Right cardiac atrium (tissue), 5 donors: ENCODE measurements around the gene SCRN2. TPM values are rescaled to one million over a fixed set of nuclear protein-coding genes. Genes with fewer than 3 reads are reported as not detected.
A peak's percentile ranks its signal among the peaks of the same experiment; 100 is the strongest.

ENCODE experiments used
- ATAC-seq, 2 donors: fragments of 200-7000 bp; cut with Tn5 transposase; one replicate each; pipeline versions ENCODE4 v1.8.0 to v1.9.1; 2020; ENCODE audit warnings: moderate library complexity in 2 of 2, mild to moderate bottlenecking in 1 of 2
- DNase-seq, 3 donors: peaks; one replicate each; pipeline ENCODE4 v3.0.0-alpha.2; 2020
- H3K27ac ChIP-seq: one replicate; pipeline ENCODE4 v1.5.1; 2013; ENCODE audit warnings: mild to moderate bottlenecking, low read length, control low read depth, moderate library complexity
- H3K27me3 ChIP-seq: one replicate; pipeline ENCODE4 v1.6.1; 2013; ENCODE audit not compliant: control insufficient read depth, insufficient read depth
- H3K4me1 ChIP-seq: one replicate; pipeline ENCODE4 v1.6.1; 2013; ENCODE audit warnings: low read length; ENCODE audit not compliant: control insufficient read depth, insufficient read depth
- H3K4me3 ChIP-seq: one replicate; pipeline ENCODE4 v1.5.1; 2013; ENCODE audit warnings: low read length, control low read depth
- H3K9me3 ChIP-seq: one replicate; pipeline ENCODE4 v1.6.1; 2013; ENCODE audit warnings: low read length; ENCODE audit not compliant: control insufficient read depth
- WGBS: extraction: QIAGEN DNeasy Blood & Tissue Kit; methylation state at CpG from one replicate; pipeline ENCODE4 v1.1.7; 2013; 5-methylcytosine and 5-hydroxymethylcytosine counted together
- intact Hi-C, 4 donors: fragments of 100-400 bp; cut with DNase I; formaldehyde crosslinking; loops; one replicate each; pipeline versions ENCODE4 v1.11.0 to v1.14.0; 2022 to 2023
- polyA plus RNA-seq: library from polyadenylated mRNA; stranded (reverse); fragments of 200-250 nt; gene quantifications from one replicate; pipeline ENCODE4 v1.2.3, GENCODE V29; 2013
- total RNA-seq, 4 donors: library from RNA; stranded (reverse); fragmentation: NEBNext Ultra II Directional; extraction: Animal tissue kit (Norgen Biotek cat#: 25700); gene quantifications; one replicate each; pipeline ENCODE4 v1.2.1, GENCODE V29; 2021
- donor health status: healthy with polysubstance abuse.
- donor health status: DM: no; HTN: yes; CAD: no.
- donor health status: DM: no; HTN: no; CAD: no.
- donor health status: DM: no; HTN: yes; CAD: no; lungs with severe emphysema.
- donor health status: DM: yes; HTN: yes; CAD: no.

Gene SCRN2
- total and polyA plus RNA-seq, 5 donors, result 36.6 to 62.3 (median 43.4) TPM

DNA sequence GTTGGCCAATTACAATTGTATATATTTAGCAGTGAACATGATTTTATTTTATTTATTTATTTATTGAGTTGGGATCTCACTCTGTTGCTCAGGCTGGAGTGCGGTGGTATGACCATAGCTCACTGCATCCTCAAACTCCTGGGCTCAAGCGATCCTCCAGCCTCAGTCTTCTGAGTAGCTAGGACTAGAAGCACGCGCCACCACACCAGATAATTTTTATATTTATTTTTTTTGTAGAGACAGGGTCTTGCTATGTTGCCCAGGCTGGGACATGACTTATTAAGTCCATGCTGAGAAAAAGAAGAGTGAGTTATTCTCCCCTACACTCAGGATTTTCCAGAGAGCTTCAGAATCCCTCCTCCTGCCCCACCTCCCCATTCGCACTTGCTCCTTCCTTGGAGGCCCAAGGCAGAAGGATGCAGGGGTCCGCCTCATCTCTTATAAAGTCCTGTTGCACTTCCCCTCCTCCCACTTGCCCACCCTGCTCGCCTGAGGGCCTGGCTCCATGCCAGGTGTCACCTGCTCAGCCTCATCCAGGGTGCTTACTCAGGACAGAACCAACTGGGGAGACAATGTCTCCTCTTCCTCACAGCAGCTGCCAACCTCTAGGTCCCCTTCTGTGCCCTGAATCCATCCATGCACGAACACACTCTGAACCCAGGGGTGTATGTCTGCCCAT is 38.8 kb upstream of the SCRN2 start:
- H3K4me1 ChIP-seq, result no peaks in the 10 kb centered on the region
- DNase-seq (no peak), ATAC-seq (no peak)
- WGBS, result 83% methylated on average over 8 of the region's 8 CpGs
- no peak overlapping the region for H3K27ac ChIP-seq
- no peak overlapping the region for H3K4me3 ChIP-seq
- H3K27me3 ChIP-seq, result no peaks in the 10 kb centered on the region
- intact Hi-C loops, result no loop called here
- no peaks in the 10 kb centered on the region for H3K9me3 ChIP-seq

DNA sequence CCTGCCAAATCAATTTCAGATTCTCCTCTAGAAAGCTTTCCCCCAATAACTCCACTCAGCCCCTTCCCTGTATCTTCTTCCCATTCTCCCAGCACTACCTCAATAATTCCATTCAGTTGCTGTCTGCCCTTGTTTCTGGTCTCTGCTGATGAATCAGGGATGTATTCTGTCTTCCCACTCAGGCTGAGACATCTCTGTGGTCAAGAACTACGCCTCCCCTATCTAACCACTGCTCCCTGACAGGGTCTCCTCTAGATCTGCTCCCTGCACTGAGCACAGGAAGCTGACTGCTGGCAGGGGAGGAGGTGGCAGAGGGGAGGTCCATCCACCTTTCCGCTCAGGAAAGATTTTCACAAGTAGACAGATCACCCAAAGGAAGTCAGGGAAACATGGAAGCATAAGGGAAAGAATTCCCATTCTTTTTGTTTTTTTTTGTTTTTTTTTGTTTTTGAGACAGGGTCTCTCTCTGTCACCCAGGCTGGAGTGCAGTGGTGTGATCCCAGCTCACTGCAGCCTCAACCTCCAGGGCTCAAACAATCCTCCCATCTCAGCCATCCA is 38.0 kb upstream of the SCRN2 start:
- no peaks in the 10 kb centered on the region for H3K27me3 ChIP-seq
- WGBS, result 51% methylated on average over 2 of the region's 2 CpGs
- DNase-seq, result no peak
- no peak overlapping the region for H3K27ac ChIP-seq
- no peak for ATAC-seq
- H3K4me1 ChIP-seq, result no peaks in the 10 kb centered on the region
- H3K9me3 ChIP-seq, result no peaks in the 10 kb centered on the region
- H3K4me3 ChIP-seq, result no peak overlapping the region
- intact Hi-C loops, result no loop called here

DNA sequence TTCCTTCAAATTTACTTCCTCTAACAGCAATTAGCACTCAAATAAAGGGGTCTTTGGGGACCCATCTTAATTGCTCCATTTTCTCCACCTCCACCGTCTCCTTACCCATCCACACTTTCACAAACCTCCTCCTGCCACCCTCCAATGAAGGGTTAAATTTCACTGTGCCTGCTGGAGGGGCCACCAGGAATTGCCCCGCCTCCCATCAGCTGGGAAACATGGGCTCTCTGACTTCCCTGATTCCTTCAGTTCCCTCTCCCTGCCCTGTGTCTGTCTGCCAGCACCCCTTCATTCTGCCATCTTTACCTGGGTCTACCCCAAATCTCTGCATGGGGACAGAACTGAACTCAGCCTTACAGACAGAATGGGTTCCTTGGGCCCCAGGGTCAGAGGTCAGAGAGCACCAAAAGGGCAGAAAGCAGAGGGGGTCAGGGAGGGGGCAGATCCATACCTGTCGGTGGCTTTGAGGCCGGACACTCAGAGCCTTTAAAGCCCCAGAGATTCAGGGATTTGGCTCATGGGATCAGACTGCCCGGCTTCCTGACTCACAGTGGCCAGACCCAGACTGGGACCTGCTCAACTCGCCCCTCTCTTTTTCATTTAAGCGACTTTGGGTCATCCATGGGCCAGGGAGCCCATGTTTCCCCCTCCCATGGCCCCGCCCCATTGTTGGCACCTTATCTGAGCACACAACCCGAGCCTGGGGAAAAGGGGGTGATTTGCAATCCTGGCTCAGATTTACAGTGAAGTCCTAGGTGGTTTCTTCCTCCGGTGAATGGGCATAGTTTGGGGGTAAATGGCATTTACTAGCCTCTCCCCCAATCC is 37.3 kb upstream of the SCRN2 start:
- Histone ChIP-seq H3K27ac (no peak overlapping the region), H3K27me3 (no peaks in the 10 kb centered on the region), H3K4me1 (no peaks in the 10 kb centered on the region), H3K4me3 (no peak overlapping the region), H3K9me3 (no peaks in the 10 kb centered on the region)
- ATAC-seq, result no peak
- WGBS, result 53% methylated on average over 10 of the region's 10 CpGs
- intact Hi-C loops, result no loop called here
- no peak for DNase-seq

DNA sequence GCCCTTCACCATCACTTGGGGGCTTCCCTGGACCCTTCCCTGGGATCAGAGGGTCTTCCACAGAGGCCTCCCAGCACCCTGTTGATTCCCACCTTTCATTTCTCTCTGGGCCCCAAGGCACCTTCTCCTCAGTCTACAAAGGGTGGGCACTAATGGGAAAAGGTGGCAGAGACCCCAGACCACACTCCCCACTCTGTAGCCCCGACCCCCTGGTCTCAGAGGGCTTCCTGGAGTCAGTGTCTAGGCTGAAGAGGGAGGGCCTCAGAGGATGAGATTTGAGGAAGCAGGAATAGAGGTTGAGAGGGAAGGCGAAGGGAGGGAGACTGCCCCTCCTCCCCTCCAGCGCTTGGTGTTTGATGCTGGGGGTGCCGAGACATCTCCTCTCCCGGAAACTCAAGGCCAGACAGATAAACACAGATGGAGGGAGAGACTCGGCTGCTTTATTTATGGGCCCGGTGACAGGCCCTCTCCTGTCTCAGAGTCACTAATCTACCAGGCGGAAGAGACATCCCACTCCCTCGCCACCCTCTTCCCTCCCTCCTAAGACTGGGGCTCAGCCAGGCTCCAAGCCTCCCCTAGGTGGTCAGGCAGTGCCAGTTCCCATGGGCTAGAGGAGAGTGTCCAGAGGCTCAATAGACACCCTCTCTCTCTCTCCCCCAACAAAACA is 36.4 kb upstream of the SCRN2 start:
- Histone ChIP-seq H3K27ac (no peak overlapping the region), H3K9me3 (no peaks in the 10 kb centered on the region), H3K4me3 (no peak overlapping the region), H3K4me1 (no peaks in the 10 kb centered on the region), H3K27me3 (no peaks in the 10 kb centered on the region)
- intact Hi-C loops, result no loop called here
- DNase-seq (no peak), ATAC-seq (peak in 1 of 2 donors; percentile 14)
- WGBS, result 49% methylated on average over 9 of the region's 9 CpGs

DNA sequence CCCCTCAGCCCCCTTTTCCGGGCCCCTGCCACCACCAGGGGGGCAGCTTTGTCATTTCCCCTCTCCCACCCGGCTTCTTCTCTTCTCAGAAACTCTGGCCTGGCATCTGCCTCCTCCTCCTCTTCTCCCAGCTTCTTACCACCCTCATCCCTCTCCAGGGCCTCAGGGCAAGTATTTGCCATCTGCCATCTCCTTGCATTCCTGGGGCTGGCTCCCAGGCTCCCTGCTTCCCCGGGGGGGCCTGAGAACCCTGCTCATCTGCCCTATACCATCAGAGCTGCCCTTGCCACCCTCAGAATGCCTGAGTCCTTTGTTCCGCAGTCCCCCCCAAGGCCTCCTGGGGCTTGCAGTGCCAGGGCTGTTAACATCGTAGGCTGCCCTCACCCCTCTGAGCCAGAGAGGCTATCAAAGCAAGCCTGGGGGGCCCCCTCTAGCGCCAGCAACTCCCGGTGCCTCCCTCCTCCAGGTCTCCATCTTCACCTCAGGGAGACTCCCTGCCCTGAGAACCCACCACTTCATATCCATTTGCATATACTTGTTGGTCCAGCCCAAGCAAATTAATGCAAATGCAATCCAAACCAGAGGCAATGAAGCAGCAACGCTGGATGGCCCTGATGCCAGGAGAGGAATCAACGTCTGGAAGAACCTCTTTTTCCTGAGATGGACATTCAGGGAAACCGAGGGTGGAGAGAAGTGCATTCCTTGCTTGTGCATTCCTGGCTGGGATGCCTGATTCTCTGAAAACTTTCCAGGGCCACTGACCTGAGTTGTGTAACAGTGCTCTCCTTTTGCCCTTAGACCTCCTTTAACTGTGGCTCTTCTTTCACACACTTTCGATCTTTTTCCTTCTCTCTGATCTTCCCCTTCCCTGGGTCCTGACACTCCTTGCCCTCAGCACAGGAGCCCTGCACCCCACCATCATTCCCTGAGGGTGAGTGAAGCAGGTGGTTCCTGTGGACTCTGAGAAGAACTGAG is 34.2 kb upstream of the SCRN2 start:
- no peak for ATAC-seq
- intact Hi-C loops, result no loop called here
- no peak for DNase-seq
- Histone ChIP-seq H3K27ac (no peak overlapping the region), H3K4me1 (no peaks in the 10 kb centered on the region), H3K4me3 (no peak overlapping the region), H3K9me3 (no peaks in the 10 kb centered on the region), H3K27me3 (no peaks in the 10 kb centered on the region)
- 55% methylated on average over 11 of the region's 11 CpGs for WGBS

DNA sequence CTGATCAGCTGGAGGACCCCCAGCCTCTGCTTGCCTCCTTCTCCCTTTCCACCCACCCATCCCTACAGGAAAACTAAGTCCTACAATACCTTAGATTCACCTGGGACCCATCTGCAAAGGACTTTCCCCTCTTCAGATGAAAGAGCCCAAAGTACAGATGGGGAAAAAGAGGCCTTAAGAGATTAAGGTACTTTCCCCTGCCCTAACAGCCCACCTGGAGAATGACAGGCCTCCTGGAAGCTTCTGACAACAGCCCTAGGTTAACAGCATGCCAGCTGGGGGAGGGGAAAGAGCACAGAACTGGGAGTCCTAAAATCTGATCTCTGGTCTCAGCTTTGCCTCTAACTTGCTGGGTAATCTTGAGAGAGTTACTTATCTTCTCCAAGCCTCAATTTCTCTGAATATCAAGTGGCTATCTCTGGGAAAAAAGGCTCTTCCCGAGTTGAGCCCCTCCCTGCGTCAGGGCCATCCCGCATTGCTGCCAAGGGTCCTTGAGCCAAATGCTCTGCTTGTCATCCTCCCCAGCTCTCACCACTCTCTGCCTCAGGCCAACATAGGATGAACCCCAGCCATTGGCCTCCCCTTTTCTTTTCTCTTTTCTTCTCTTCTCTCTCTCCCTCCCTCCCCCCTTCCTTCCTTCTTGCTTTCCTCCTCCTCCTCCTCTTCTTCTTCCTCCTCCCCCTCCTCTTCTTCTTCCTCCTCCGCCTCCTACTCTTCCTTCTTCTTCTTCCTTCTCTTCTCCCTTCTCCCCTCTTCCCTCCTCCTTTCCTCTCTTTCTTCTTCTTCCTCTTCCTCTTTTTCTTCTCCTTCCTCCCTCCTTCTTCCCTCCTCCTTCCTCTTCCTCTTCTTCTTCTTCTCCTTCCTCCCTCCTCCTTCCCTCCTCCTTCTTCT is 32.4 kb upstream of the SCRN2 start:
- Histone ChIP-seq H3K9me3 (no peaks in the 10 kb centered on the region), H3K4me3 (no peak overlapping the region), H3K27me3 (no peaks in the 10 kb centered on the region), H3K27ac (no peak overlapping the region), H3K4me1 (no peaks in the 10 kb centered on the region)
- ATAC-seq, result no peak
- intact Hi-C loops, result no loop called here
- DNase-seq, result no peak
- whole genome bisulfite sequencing, result 50% methylated on average over 4 of the region's 4 CpGs

DNA sequence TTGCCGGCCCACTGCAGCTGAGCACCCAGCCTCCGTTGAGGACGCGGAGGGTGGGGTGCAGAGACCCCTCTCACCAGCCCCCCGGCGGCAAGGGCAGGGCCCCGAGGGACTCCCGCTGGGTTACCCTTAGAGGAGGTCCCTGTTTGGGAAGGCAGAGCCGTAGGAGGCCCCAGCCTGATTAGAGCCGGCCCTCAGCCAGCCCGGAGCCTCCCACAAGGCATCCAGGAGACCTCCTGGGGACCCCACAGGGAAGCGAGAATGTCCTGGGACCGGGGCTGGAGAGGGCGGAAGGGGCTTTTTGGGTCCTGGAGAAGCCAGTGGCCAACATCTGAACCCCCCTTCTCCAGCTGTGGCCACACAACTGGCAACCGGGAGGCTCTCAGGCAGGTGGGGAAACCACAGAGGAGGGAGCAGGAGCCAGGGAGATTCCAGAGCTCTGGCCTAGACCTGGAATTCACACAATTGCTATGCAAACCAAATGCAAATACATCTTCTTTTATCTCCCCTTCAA is 31.6 kb upstream of the SCRN2 start:
- DNase-seq, result no peak
- no peak overlapping the region for H3K4me3 ChIP-seq
- no peaks in the 10 kb centered on the region for H3K27me3 ChIP-seq
- intact Hi-C loops, result no loop called here
- WGBS, result 32% methylated on average over 15 of the region's 15 CpGs
- no peak overlapping the region for H3K27ac ChIP-seq
- H3K9me3 ChIP-seq, result no peaks in the 10 kb centered on the region
- no peaks in the 10 kb centered on the region for H3K4me1 ChIP-seq
- peak in 1 of 2 donors; percentile 31 for ATAC-seq

DNA sequence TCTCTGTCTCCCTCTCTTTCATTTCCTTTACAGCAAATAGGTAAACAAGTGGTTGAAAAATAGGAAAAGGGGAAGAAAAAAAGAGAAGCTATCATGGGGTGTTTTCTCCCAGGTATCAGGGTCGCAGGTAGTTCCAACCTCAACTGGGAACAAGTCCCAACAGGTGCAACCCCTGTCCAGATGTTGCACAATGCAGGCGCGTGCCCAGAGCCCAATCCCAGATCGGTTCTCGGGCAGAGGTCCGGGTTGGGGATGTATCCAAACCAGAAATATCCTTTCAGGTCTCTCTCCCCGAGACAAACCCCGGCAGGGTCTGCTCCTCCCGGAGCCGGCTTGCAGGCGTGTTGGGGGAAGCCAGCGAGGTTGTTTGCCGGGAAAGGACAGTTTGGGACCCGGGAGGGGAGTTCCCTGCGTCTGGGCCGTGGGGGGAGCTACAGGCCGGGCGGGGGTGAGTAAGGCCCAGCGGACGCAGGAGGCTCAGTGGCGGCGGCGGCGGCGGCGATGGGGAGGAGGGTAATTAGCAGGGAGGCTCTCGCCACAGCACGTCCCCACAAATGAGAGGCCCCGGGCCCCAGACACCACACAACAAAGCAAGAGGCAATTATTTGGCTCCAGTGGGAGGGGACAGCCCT is 31.1 kb upstream of the SCRN2 start:
- ATAC-seq (no peak), DNase-seq (no peak)
- no peak overlapping the region for H3K4me3 ChIP-seq
- intact Hi-C loops, result no loop called here
- no peak overlapping the region for H3K27ac ChIP-seq
- WGBS, result 30% methylated on average over 29 of the region's 29 CpGs
- H3K4me1 ChIP-seq, result no peaks in the 10 kb centered on the region
- H3K27me3 ChIP-seq, result no peaks in the 10 kb centered on the region
- H3K9me3 ChIP-seq, result no peaks in the 10 kb centered on the region

DNA sequence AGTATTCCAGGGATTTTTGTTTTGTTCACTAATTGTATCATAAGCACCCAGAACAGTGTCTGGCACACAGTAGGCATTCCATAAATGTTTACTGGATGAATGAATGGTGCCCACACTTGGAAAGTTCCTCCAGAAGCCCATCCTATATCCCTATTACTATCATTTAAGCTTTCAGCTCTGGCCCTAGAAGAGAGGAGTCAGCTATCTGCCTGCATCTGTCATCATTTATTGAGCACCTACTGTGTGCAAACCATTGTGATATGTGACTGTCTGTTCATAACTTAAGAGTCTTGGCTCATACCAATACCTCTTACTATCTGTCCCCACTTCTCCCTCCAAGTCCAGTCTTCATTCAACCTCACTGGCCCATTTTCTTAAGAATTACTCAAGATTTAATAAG is 30.0 kb upstream of the SCRN2 start:
- no peaks in the 10 kb centered on the region for H3K27me3 ChIP-seq

More for the DNA sequence above, 30.0 kb upstream of the SCRN2 start:
- H3K4me3 ChIP-seq, result no peak overlapping the region
- DNase-seq (no peak), ATAC-seq (no peak)
- no peak overlapping the region for H3K27ac ChIP-seq
- intact Hi-C loops, result no loop called here
- H3K9me3 ChIP-seq, result no peaks in the 10 kb centered on the region
- H3K4me1 ChIP-seq, result no peaks in the 10 kb centered on the region
